Amniotic stem cell (primary cell): Measurements from ENCODE around the gene DUSP21.
"Not testable (repeated sequence)": the region's sequence is repeated elsewhere in the genome, so short reads cannot be mapped to it uniquely, and the experiment has no call there.

Source experiments
- DNase-seq: peaks from one replicate; lab custom pipeline; 2025; lab: John Stamatoyannopoulos, UW

Gene DUSP21

GRCh38 chrX:44876086-44876485, 32.3 kb downstream of the DUSP21 start:
- DNase-seq: no peak

- no peak for DNase-seq
Measured at GRCh38 chrX:44876767-44877166, 32.9 kb downstream of the DUSP21 start.

- no peak for DNase-seq
Measured at GRCh38 chrX:44878780-44879179, 35.0 kb downstream of the DUSP21 start.

GRCh38 chrX:44881549-44881948, 37.7 kb downstream of the DUSP21 start:
- no peak for DNase-seq

- no peak for DNase-seq
Measured at GRCh38 chrX:44882635-44883034, 38.8 kb downstream of the DUSP21 start.

- no peak for DNase-seq
Measured at GRCh38 chrX:44884944-44885343, 41.1 kb downstream of the DUSP21 start.

GRCh38 chrX:44889824-44890223, 46.0 kb downstream of the DUSP21 start:
- no peak for DNase-seq

GRCh38 chrX:44890247-44890646, 46.4 kb downstream of the DUSP21 start:
- no peak for DNase-seq

GRCh38 chrX:44890687-44891086, 46.9 kb downstream of the DUSP21 start:
- DNase-seq: not testable (repeated sequence)

- no peak for DNase-seq
Measured at GRCh38 chrX:44891642-44892041, 47.8 kb downstream of the DUSP21 start.
